K562 (cell line): ENCODE measurements around the gene MAP7D1. TPM values are rescaled to one million over a fixed set of nuclear protein-coding genes. Genes with fewer than 3 reads are reported as not detected.
A peak's percentile ranks its signal among the peaks of the same experiment; 100 is the strongest.

Source experiments
- ATAC-seq: fragments of 200-7000 bp; cut with Tn5 transposase; 3 replicates; pipeline ENCODE4 v1.9.1; 2020; ENCODE audit warnings: moderate library complexity
- BruUV-seq: library from RNA; stranded (reverse); fragments of 400-500 nt; replicated peaks from 2 replicates; lab custom pipeline; 2021; lab: Mats Ljungman, UMichigan
- CTCF ChIA-PET: fragments of 300-600 bp; formaldehyde crosslinking; extraction: SDS; loops from one replicate; lab custom pipeline; 2021; ENCODE audit warnings: low intra/inter-chr PET ratio; lab: Yijun Ruan, JAX
- POLR2A ChIA-PET: fragments of 300-600, 350-650 bp; sonication (Branson Sonifier 250); formaldehyde crosslinking; extraction: SDS; loops from one replicate; lab custom pipeline; 2021; ENCODE audit warnings: antibody characterized with exemption, inconsistent platforms; lab: Yijun Ruan, JAX
- DNase-seq, 4 experiments: peaks; one replicate each; pipeline versions ENCODE4 v3.0.0 to v3.0.0-alpha.2; 2011 to 2018; ENCODE audit warnings: low spot score in 3 of 4, mixed read lengths in 3 of 4; ENCODE audit errors: extremely low read depth in 1 of 4
- FAIRE-seq: peaks from 2 replicates; lab custom pipeline; 2011; peaks lifted over from hg19 to GRCh38; lab: Jason Lieb, UNC
- H2AFZ ChIP-seq: 2 replicates; pipeline ENCODE4 v1.6.0; 2011; ENCODE audit warnings: low read depth, low read length, control low read depth, inconsistent platforms
- H3K27ac ChIP-seq: fragments of 200-600 bp; 3 replicates; pipeline ENCODE4 v1.8.0; 2011; ENCODE audit warnings: low read depth, mild to moderate bottlenecking, control low read depth, inconsistent platforms, low read length, moderate library complexity, mixed read lengths; ENCODE audit errors: extremely low read depth
- H3K27me3 ChIP-seq, 2 experiments: fragments of 300-600 bp in 1 of 2; 2 replicates in 1 of 2; 3 replicates in 1 of 2; pipeline versions ENCODE4 v1.6.0 to v1.8.0; 2011; ENCODE audit warnings: inconsistent platforms in 2 of 2, low read length in 2 of 2, mild to moderate bottlenecking in 1 of 2, mixed read lengths in 1 of 2, moderate library complexity in 1 of 2; ENCODE audit not compliant: control insufficient read depth in 2 of 2, insufficient read depth in 2 of 2
- H3K36me3 ChIP-seq: fragments of 300-600 bp; 3 replicates; pipeline ENCODE4 v1.8.0; 2011; ENCODE audit warnings: mild to moderate bottlenecking, low read length, inconsistent platforms; ENCODE audit not compliant: control insufficient read depth, insufficient read depth
- H3K4me1 ChIP-seq, 2 experiments: fragments of 200-600 bp in 1 of 2; replicated peaks in 1 of 2; 2 replicates in 1 of 2; 3 replicates in 1 of 2; pipeline versions ENCODE4 v1.5.1 to v1.8.0; 2011; ENCODE audit warnings: inconsistent platforms in 2 of 2, low read length in 2 of 2, mild to moderate bottlenecking in 1 of 2, mixed read lengths in 1 of 2, moderate library complexity in 1 of 2; ENCODE audit not compliant: control insufficient read depth in 2 of 2, insufficient read depth in 2 of 2
- H3K4me2 ChIP-seq: 2 replicates; pipeline ENCODE4 v1.6.1; 2011; ENCODE audit warnings: low read length, control low read depth, inconsistent platforms, mixed read lengths; ENCODE audit not compliant: insufficient read depth
- H3K4me3 ChIP-seq: fragments of 200-600 bp; sonication (generic), shearing (Covaris generic); 2 replicates; pipeline ENCODE4 v1.5.1; 2016; ENCODE audit warnings: control low read depth, inconsistent platforms
- H3K79me2 ChIP-seq: fragments of 200-600 bp; 3 replicates; pipeline ENCODE4 v1.8.0; 2011; ENCODE audit warnings: low read length, inconsistent platforms; ENCODE audit not compliant: control insufficient read depth, insufficient read depth
- H3K9ac ChIP-seq, 2 experiments: 2 replicates each; pipeline versions ENCODE4 v1.6.0 to v1.6.1; 2011; ENCODE audit warnings: low read depth in 2 of 2, low read length in 2 of 2, control low read depth in 1 of 2, inconsistent platforms in 1 of 2, mild to moderate bottlenecking in 1 of 2, mixed read lengths in 1 of 2; ENCODE audit not compliant: insufficient read depth in 1 of 2
- H3K9me1 ChIP-seq: one replicate; pipeline ENCODE4 v1.6.0; 2011; ENCODE audit warnings: inconsistent platforms, mild to moderate bottlenecking, low read length, moderate library complexity; ENCODE audit not compliant: control insufficient read depth, insufficient read depth
- H3K9me3 ChIP-seq: replicated peaks from 2 replicates; pipeline ENCODE4 v1.5.1; 2011; ENCODE audit warnings: low read depth, low read length, inconsistent platforms; ENCODE audit not compliant: control insufficient read depth, insufficient read depth
- H4K20me1 ChIP-seq: replicated peaks from 2 replicates; pipeline ENCODE4 v1.6.1; 2011; ENCODE audit warnings: low read length, inconsistent platforms, mixed read lengths; ENCODE audit not compliant: control insufficient read depth, insufficient read depth
- COPS2 ChIP-seq: fragments of 450-650 bp; conservative IDR thresholded peaks from 2 replicates; pipeline ENCODE4 v1.6.1; 2016; ENCODE audit warnings: mild to moderate bottlenecking, moderate library complexity
- FOSL1 ChIP-seq: fragments of 200-800 bp; sonication (Bioruptor generic); conservative IDR thresholded peaks from 2 replicates; pipeline ENCODE4 v1.6.1; 2016; ENCODE audit warnings: missing genetic modification characterization, missing compliant biosample characterization
- GABPB2 ChIP-seq: fragments of 250-450 bp; sonication (Bioruptor Pico); conservative IDR thresholded peaks from 2 replicates; pipeline ENCODE4 v1.5.1; 2021; ENCODE audit warnings: mild to moderate bottlenecking
- HNRNPK ChIP-seq: fragments of 200-400 bp; formaldehyde crosslinking; IDR thresholded peaks from one replicate; pipeline ENCODE4 v1.6.1; 2018; ENCODE audit warnings: mild to moderate bottlenecking, low read depth, low read length; ENCODE audit not compliant: poor library complexity, severe bottlenecking
- KDM4B ChIP-seq, 2 experiments: fragments of 450-650 bp in 1 of 2; sonication (generic) in 1 of 2; IDR thresholded peaks; 2 replicates each; pipeline ENCODE4 v1.6.1; 2016 to 2017; ENCODE audit warnings: borderline replicate concordance in 2 of 2, antibody characterized with exemption in 1 of 2, low read depth in 1 of 2, mild to moderate bottlenecking in 1 of 2
- KLF1 ChIP-seq: fragments of 450-650 bp; IDR thresholded peaks from 2 replicates; pipeline ENCODE4 v1.6.1; 2016; ENCODE audit warnings: missing genetic modification characterization, missing compliant biosample characterization
- MAFG ChIP-seq: fragments of 450-650 bp; conservative IDR thresholded peaks from 2 replicates; pipeline ENCODE4 v1.6.1; 2016; ENCODE audit warnings: missing genetic modification characterization, missing compliant biosample characterization
- SLC30A9 ChIP-seq: fragments of 250-450 bp; sonication (Bioruptor Pico); IDR thresholded peaks from 2 replicates; pipeline ENCODE4 v1.8.0; 2022; ENCODE audit warnings: mild to moderate bottlenecking, moderate library complexity
- SP2 ChIP-seq: IDR thresholded peaks from 2 replicates; pipeline ENCODE4 v1.6.1; 2011; ENCODE audit warnings: mild to moderate bottlenecking, low read depth, low read length, moderate library complexity; ENCODE audit not compliant: poor library complexity, severe bottlenecking; ENCODE audit errors: extremely low read depth
- ZNF133 ChIP-seq: fragments of 250-450 bp; sonication (Bioruptor Pico); IDR thresholded peaks from 2 replicates; pipeline ENCODE4 v1.4.0; 2020; ENCODE audit warnings: mild to moderate bottlenecking
- ZNF431 ChIP-seq: sonication (generic); formaldehyde crosslinking; IDR thresholded peaks from 2 replicates; pipeline ENCODE4 v1.8.0; 2022; ENCODE audit warnings: mild to moderate bottlenecking, missing genetic modification reagents
- ZNF766 ChIP-seq: fragments of 200-800 bp; sonication (Bioruptor generic); conservative IDR thresholded peaks from 2 replicates; pipeline ENCODE4 v1.6.1; 2016; ENCODE audit warnings: missing genetic modification characterization, missing compliant biosample characterization
- WGBS: fragments of 100-300 bp; shearing (Covaris generic); methylation state at CpG from one replicate; pipeline ENCODE4 v1.1.6; 2016; ENCODE audit warnings: low coverage, mixed read lengths; ENCODE audit not compliant: insufficient coverage; ENCODE audit errors: missing lambda C conversion rate; 5-methylcytosine and 5-hydroxymethylcytosine counted together
- in situ Hi-C: fragments of 300-500 bp; cut with MboI; formaldehyde crosslinking; loops from 4 replicates; pipeline ENCODE4 v1.15.0; 2018; ENCODE audit warnings: inconsistent platforms, mixed read lengths
- intact Hi-C: fragments of 100-400 bp; cut with micrococcal nuclease; formaldehyde crosslinking; loops from 2 replicates; pipeline ENCODE4 v1.14.2; 2022
- polyA plus RNA-seq, 8 experiments: library from polyadenylated mRNA; depleted of rRNA in 4 of 8; stranded (reverse) in 5 of 8; unstranded in 3 of 8; fragments of >200 nt; fragmentation: Nextera tagmentation in 2 of 8; fragmentation: Illumina TruSeq in 1 of 8; extraction: Ambion mirVana in 2 of 8; extraction: Trizol in 1 of 8; gene quantifications; 2 replicates each; pipeline versions ENCODE4 v1.2.1 to v1.2.3, GENCODE V29; 2011 to 2014; ENCODE audit warnings: inconsistent platforms in 1 of 8, missing spikeins in 1 of 8
- total RNA-seq, 7 experiments: library from RNA; depleted of rRNA in 6 of 7; stranded (reverse); fragments of >200 nt in 6 of 7; fragmentation: Illumina TruSeq in 2 of 7; extraction: Trizol in 2 of 7; gene quantifications; 2 replicates each; pipeline versions ENCODE4 v1.2.1 to v1.2.3, GENCODE V29; 2011 to 2021; ENCODE audit warnings: low replicate concordance in 1 of 7
- TF ChIP-seq, protein P1 (sequence below): sonication (generic); formaldehyde crosslinking; IDR thresholded peaks from 2 replicates; pipeline ENCODE4 v1.9.0; 2022; ENCODE audit warnings: mild to moderate bottlenecking, missing genetic modification reagents
- TF ChIP-seq, protein P2 (sequence below): sonication (generic); IDR thresholded peaks from 2 replicates; pipeline ENCODE4 v1.6.1; 2016
- TF ChIP-seq, protein P3 (sequence below): sonication (generic); formaldehyde crosslinking; IDR thresholded peaks from 2 replicates; pipeline ENCODE4 v1.9.0; 2022; ENCODE audit warnings: mild to moderate bottlenecking, missing genetic modification reagents
- TF ChIP-seq, protein P4 (sequence below): fragments of 450-650 bp; formaldehyde crosslinking; IDR thresholded peaks from 2 replicates; pipeline ENCODE4 v1.4.0; 2020; ENCODE audit warnings: mild to moderate bottlenecking, moderate library complexity
- TF ChIP-seq, protein P5 (sequence below), 2 experiments: fragments of 450-650 bp; conservative IDR thresholded peaks; 2 replicates each; pipeline ENCODE4 v1.6.1; 2017; ENCODE audit warnings: mild to moderate bottlenecking in 2 of 2, moderate library complexity in 2 of 2

Gene MAP7D1
- total and polyA plus RNA-seq, 9 of the 15 experiments (the other 6 are each of a cell fraction or from before 2014, with no cell fraction given): 3.6 to 108 (median 34.5) TPM

DNA sequence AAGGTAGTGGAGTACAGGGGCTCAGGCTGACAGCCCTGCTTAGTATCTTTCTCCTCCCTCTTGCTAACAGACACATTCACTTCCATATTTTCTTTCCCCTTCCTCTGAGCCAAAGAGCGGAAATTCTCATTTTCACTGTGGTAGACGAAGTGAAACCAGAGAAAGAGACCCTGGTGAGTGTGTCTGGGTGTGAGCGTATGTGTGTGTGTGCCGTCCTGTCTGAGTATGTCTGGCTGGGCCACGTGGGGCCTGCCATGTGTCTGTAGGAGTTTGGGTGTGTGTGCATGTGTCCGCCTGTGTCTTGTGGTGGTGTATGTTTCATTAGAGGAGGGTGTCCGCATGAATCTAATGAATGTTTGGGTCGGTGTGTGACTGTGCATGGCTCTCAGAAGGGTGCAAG is 32.6 kb upstream of the MAP7D1 start:
- H3K4me1 ChIP-seq: peaks cover 14 to 46% of the 10 kb centered on the region in 2 experiments
- H3K36me3 ChIP-seq: no peaks in the 10 kb centered on the region
- no peaks in the 10 kb centered on the region for H3K9me1 ChIP-seq
- peaks cover 0 to 10% of the 10 kb centered on the region in 2 experiments; a peak in 1 of 5 replicates for H3K27me3 ChIP-seq
- H3K4me2 ChIP-seq: no peak overlapping the region
- no peaks in the 10 kb centered on the region for H3K79me2 ChIP-seq
- FAIRE-seq (peak; percentile 40), DNase-seq (no peak), ATAC-seq (peak; percentile 9)
- intact Hi-C loops (no loop called here), in situ Hi-C loops (no loop called here)
- no peaks in the 10 kb centered on the region for H3K9me3 ChIP-seq
- H3K9ac ChIP-seq: peak overlapping the region; percentile 3 to 74; a peak in 2 of 4 replicates
- H3K4me3 ChIP-seq: no peak overlapping the region
- ChIA-PET CTCF (no interaction called here), POLR2A (no interaction called here)
- no peaks in the 10 kb centered on the region for H4K20me1 ChIP-seq
- 28% methylated on average over 8 of the region's 8 CpGs for WGBS
- no TSS peak for BruUV-seq
- peak overlapping the region; percentile 66 for H2AFZ ChIP-seq
- no peak overlapping the region for H3K27ac ChIP-seq
- TF ChIP-seq COPS2 (no peak), ZNF133 (no peak), KLF1 (no peak), KDM4B (IDR thresholded peaks at IDR 0.05; ENCODE audit: borderline replicate concordance in 2 of 2, low read depth in 1 of 2) (no peak), SLC30A9 (CRISPR knock-in tag) (no peak), MAFG (no peak), ZNF766 (CRISPR knock-in tag) (no peak), GABPB2 (CRISPR knock-in tag) (no peak), FOSL1 (tag) (no peak), HNRNPK (no peak), ZNF431 (CRISPR knock-in tag) (no peak), SP2 (no peak)
- TF ChIP-seq, protein P1, sequence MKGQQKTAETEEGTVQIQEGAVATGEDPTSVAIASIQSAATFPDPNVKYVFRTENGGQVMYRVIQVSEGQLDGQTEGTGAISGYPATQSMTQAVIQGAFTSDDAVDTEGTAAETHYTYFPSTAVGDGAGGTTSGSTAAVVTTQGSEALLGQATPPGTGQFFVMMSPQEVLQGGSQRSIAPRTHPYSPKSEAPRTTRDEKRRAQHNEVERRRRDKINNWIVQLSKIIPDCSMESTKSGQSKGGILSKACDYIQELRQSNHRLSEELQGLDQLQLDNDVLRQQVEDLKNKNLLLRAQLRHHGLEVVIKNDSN (CRISPR knock-in tag): peak; percentile 65
- TF ChIP-seq, protein P2, sequence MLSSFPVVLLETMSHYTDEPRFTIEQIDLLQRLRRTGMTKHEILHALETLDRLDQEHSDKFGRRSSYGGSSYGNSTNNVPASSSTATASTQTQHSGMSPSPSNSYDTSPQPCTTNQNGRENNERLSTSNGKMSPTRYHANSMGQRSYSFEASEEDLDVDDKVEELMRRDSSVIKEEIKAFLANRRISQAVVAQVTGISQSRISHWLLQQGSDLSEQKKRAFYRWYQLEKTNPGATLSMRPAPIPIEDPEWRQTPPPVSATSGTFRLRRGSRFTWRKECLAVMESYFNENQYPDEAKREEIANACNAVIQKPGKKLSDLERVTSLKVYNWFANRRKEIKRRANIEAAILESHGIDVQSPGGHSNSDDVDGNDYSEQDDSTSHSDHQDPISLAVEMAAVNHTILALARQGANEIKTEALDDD: no peak
- TF ChIP-seq, protein P3, sequence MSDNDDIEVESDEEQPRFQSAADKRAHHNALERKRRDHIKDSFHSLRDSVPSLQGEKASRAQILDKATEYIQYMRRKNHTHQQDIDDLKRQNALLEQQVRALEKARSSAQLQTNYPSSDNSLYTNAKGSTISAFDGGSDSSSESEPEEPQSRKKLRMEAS: peak; percentile 72; the same call in 1 of the 2 replicates
- TF ChIP-seq, protein P4, sequence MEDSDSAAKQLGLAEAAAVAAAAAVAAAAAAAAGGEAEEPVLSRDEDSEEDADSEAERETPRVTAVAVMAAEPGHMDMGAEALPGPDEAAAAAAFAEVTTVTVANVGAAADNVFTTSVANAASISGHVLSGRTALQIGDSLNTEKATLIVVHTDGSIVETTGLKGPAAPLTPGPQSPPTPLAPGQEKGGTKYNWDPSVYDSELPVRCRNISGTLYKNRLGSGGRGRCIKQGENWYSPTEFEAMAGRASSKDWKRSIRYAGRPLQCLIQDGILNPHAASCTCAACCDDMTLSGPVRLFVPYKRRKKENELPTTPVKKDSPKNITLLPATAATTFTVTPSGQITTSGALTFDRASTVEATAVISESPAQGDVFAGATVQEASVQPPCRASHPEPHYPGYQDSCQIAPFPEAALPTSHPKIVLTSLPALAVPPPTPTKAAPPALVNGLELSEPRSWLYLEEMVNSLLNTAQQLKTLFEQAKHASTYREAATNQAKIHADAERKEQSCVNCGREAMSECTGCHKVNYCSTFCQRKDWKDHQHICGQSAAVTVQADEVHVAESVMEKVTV (CRISPR knock-in tag): no peak
- TF ChIP-seq, protein P5, sequence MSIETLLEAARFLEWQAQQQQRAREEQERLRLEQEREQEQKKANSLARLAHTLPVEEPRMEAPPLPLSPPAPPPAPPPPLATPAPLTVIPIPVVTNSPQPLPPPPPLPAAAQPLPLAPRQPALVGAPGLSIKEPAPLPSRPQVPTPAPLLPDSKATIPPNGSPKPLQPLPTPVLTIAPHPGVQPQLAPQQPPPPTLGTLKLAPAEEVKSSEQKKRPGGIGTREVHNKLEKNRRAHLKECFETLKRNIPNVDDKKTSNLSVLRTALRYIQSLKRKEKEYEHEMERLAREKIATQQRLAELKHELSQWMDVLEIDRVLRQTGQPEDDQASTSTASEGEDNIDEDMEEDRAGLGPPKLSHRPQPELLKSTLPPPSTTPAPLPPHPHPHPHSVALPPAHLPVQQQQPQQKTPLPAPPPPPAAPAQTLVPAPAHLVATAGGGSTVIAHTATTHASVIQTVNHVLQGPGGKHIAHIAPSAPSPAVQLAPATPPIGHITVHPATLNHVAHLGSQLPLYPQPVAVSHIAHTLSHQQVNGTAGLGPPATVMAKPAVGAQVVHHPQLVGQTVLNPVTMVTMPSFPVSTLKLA (conservative IDR thresholded peaks at IDR 0.05): peak in 1 of 2 experiments; percentile 42; a peak in 1 of 4 replicates
